ENCODE results near the gene HSF5. TPM values are rescaled to one million over a fixed set of nuclear protein-coding genes. Genes with fewer than 3 reads are reported as not detected.

HSF5 gene
- total RNA-seq, 1 experiment from 2014 or later, result not detected

DNA sequence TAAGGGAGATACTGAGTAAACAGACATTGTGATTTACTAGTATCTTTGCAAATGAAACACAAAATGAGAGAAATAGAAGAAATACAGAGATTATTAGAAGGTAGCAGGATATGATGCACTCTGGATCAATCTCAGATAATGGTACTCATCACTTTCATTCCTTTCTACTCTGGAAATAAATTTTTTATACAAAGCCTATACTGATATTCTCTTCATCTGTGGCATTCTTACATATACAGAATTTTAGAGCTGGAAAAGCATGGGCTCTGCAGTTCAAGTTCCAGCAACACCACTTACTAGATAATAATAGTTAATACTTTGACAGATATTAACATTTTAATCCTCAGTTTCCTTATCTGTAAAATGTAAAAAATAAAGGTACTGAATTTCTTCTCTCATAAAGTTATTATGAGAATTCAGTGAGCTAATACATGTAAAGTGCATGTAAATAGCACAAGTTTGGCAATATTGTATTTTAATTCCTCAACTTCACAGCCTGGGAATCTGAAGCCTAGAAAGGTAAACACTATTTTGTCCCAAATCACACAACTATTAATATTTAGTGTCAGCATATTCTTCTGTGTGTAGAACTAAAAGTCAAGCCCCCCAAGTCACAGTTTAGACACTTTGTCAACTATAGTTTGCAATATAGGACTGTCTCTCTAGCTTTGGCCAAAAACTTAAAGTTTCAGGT, 77.3 kb downstream of the HSF5 start:
- peaks cover 10% of the 10 kb centered on the region for H3K27me3 Mint-ChIP-seq (ENCODE audit: low read depth)
- H3K79me2 ChIP-seq (ENCODE audit: insufficient read depth, low read length), result no peaks in the 10 kb centered on the region
- H2AK5ac ChIP-seq (ENCODE audit: insufficient read length, low read length), result no peak overlapping the region
- H3K4me3 Mint-ChIP-seq, result no peak overlapping the region
- no peaks in the 10 kb centered on the region; the same call in 1 of the 2 replicates for H3K4me1 ChIP-seq (ENCODE audit: insufficient read depth, low read length)
- no peak overlapping the region for H4K5ac ChIP-seq (ENCODE audit: insufficient read length, low read depth, low read length)
- H3K56ac ChIP-seq (ENCODE audit: insufficient read length, low read depth, low read length), result no peak overlapping the region
- H4K20me1 ChIP-seq (ENCODE audit: control insufficient read depth, insufficient read depth, insufficient read length), result no peaks in the 10 kb centered on the region
- no peaks in the 10 kb centered on the region for H3K9me3 Mint-ChIP-seq
- H2BK12ac ChIP-seq (ENCODE audit: insufficient read length, low read depth, low read length), result no peak overlapping the region
- H3K79me1 ChIP-seq (ENCODE audit: insufficient read depth, low read depth, low read length, poor library complexity, severe bottlenecking), result no peaks in the 10 kb centered on the region
- TF ChIP-seq, protein P1, sequence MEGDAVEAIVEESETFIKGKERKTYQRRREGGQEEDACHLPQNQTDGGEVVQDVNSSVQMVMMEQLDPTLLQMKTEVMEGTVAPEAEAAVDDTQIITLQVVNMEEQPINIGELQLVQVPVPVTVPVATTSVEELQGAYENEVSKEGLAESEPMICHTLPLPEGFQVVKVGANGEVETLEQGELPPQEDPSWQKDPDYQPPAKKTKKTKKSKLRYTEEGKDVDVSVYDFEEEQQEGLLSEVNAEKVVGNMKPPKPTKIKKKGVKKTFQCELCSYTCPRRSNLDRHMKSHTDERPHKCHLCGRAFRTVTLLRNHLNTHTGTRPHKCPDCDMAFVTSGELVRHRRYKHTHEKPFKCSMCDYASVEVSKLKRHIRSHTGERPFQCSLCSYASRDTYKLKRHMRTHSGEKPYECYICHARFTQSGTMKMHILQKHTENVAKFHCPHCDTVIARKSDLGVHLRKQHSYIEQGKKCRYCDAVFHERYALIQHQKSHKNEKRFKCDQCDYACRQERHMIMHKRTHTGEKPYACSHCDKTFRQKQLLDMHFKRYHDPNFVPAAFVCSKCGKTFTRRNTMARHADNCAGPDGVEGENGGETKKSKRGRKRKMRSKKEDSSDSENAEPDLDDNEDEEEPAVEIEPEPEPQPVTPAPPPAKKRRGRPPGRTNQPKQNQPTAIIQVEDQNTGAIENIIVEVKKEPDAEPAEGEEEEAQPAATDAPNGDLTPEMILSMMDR (conservative IDR thresholded peaks at IDR 0.05), result no peak
- no peak overlapping the region for H3K23ac ChIP-seq (ENCODE audit: insufficient read length, low read depth, low read length)
- H2BK120ac ChIP-seq (ENCODE audit: low read depth, low read length, poor library complexity, severe bottlenecking), result no peak overlapping the region
- H3K4me1 Mint-ChIP-seq, result peaks cover 8 to 12% of the 10 kb centered on the region in 2 experiments
- H3K4me2 ChIP-seq (ENCODE audit: insufficient read depth, insufficient read length, low read length), result no peak overlapping the region
- H3K36me3 Mint-ChIP-seq (ENCODE audit: insufficient read depth in 1 of 3, low read depth in 3 of 3), result no peaks in the 10 kb centered on the region
- H3K27ac Mint-ChIP-seq, result no peak overlapping the region
- H4K8ac ChIP-seq (replicated peaks; ENCODE audit: insufficient read length, low read depth, low read length), result no peak overlapping the region
- no peak overlapping the region for H2BK15ac ChIP-seq (ENCODE audit: low read depth, low read length)
- H3K27me3 ChIP-seq (ENCODE audit: insufficient read depth, low read length), result no peaks in the 10 kb centered on the region
- DNase-seq, result no peak
- H2AFZ ChIP-seq (ENCODE audit: low read length), result no peak overlapping the region
- H3K9me3 ChIP-seq (ENCODE audit: control insufficient read depth, low read depth, low read length), result no peaks in the 10 kb centered on the region
- no peak overlapping the region for H3K4ac ChIP-seq (ENCODE audit: low read depth, low read length)
- no peak overlapping the region for H3K18ac ChIP-seq (ENCODE audit: insufficient read length, low read depth, low read length)
- H3K9ac ChIP-seq (ENCODE audit: extremely low read depth, insufficient read length, low read length), result no peak overlapping the region
- no peak overlapping the region for H3K27ac ChIP-seq (ENCODE audit: insufficient read length, low read depth, low read length)
- no peak overlapping the region for H3K14ac ChIP-seq (ENCODE audit: insufficient read depth, low read length)
- no peak overlapping the region for H4K91ac ChIP-seq (ENCODE audit: insufficient read length, low read depth, low read length)
- no peak overlapping the region for H2BK5ac ChIP-seq (ENCODE audit: insufficient read length, low read length)
- no peak overlapping the region for H2BK20ac ChIP-seq (ENCODE audit: low read depth, low read length, poor library complexity, severe bottlenecking)
- no peak overlapping the region for H3T11ph ChIP-seq (ENCODE audit: low read length)
- H3K23me2 ChIP-seq (ENCODE audit: insufficient read length, low read depth, low read length, poor library complexity, severe bottlenecking), result no peaks in the 10 kb centered on the region

Data from H9 (cell line).